Tongue (tissue), 2 donors: Measurements from ENCODE around the gene SDK2. TPM values are rescaled to one million over a fixed set of nuclear protein-coding genes. Genes with fewer than 3 reads are reported as not detected.

Experiments used
- DNase-seq: peaks from one replicate; pipeline ENCODE4 v3.0.0-alpha.2; 2015
- total RNA-seq: library from RNA; depleted of rRNA; stranded (reverse); fragments of >200 nt; gene quantifications from one replicate; pipeline ENCODE4 v1.2.3, GENCODE V29; 2014

The SDK2 gene
- total RNA-seq, 1 donor from 2014 or later = 12.7 TPM

DNA sequence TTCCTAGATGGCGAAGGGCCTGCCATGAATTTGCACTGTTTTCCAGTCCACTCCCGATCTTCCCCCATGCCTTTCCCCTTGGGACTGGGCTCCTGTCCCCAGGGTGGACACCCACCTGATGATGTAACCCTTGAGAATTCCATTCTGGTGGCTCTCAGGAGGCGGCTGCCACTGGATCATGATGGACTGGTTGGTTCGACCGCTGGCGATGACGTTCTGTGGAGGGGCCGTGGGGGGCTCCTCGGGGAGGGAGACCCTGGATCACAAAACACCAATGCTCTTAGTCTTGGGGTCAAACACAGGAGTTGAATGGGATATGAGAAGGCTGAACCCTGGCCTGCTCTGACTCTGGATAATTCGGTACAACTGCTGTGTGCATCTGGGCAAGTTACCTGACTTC is 225.2 kb downstream of the SDK2 start:
- DNase-seq = no peak

- DNase-seq = no peak
Measured at GRCh38 chr17:73415782-73416181, 228.5 kb downstream of the SDK2 start.

- no peak for DNase-seq
Measured at GRCh38 chr17:73414171-73414955, 229.9 kb downstream of the SDK2 start.

GRCh38 chr17:73412914-73413313 is 231.3 kb downstream of the SDK2 start:
- DNase-seq = no peak

DNA sequence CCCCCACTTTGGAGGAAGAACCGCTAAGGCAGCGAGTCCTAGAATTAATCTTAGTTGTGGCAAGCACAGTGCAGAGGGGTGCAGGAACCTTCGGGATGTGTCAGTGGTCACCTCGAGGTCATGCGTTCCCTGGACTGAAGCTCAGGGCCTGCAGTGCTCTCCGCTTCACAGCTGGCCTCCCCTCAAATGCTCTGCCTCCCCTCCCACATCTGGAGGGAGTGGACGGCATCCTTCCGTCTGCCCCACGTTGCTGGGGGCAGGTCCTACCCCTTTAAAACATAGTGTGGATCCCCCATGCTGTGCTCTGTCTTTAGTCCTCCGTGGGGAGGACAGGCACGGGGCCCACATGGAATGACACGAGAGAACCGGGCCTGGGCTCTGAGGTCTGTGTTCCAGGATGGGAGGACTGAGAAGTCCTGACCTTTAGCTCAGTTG is 232.9 kb downstream of the SDK2 start:
- DNase-seq = no peak

- DNase-seq = peak; percentile 11
Measured at GRCh38 chr17:73410586-73411312, 233.5 kb downstream of the SDK2 start.

GRCh38 chr17:73404246-73404645 is 240.0 kb downstream of the SDK2 start:
- DNase-seq = no peak

DNA sequence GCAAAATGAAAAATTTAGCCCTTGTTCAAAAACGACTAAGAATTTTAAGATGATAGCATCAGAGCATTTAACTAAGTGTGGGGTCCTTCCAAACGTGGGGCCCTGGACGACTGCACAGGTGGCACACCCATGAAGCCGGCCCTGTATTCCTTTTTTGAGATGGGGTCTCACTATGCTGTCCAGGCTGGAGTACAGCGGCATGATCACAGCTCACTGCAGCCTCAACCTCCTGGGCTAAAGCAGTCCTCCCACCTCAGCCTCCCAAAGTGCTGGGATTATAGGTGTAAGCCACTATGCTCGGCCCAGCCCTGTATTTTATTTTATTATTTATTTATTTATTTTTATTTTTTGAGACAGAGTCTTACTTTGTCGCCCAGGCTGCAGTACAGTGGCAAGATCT is 241.8 kb downstream of the SDK2 start:
- no peak for DNase-seq

DNA sequence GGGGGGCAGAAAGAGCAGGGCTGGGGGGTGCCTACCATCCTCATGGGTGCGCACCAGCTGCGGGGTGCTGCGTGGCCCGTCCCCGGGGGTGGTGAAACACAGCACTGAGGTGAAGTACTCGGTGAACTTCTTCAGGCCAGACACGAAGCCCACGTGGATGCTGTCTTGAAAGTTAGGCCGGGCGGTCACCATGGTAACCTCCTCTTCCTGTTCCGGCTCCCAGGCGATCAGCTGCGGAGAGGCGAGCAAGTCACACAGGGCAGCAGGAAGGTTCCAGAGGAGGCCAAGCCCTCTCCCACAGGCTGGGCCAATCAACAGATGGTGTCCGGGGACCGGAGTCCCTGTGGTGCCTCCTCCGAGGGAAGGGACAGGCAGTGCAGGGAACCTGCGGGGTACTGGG is 242.3 kb downstream of the SDK2 start:
- peak; percentile 53 for DNase-seq

DNA sequence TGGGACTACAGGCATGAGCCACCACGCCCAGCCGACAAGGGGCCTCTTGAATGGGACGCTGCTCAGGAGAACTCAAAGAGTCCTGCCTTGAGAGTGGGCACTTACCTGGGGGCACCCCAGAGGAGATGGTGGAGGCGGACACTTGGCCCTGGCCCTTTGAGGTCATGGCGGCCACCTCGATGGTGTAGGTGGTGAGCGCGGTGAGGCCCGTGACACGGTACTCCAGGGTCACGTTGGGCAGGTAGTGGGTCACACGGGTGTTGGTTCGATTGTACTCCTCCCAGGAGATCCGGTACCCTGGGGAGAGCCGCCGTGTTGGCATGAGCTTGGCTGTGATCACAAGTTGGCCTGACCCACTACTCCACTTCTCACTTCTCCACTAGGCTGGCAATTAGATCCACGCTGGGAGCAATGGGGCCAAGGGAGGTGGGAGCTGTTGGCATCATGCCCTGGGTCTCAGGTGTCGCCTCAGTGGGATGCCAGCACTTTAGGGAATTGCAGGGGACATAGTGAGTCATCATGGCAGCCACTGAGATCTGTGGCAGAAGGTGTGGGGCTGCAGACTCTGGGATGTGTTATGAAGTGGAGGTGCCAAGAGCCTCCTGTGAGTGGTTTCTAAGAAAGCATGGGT is 243.2 kb downstream of the SDK2 start:
- no peak for DNase-seq

- no peak for DNase-seq
Measured at GRCh38 chr17:73399056-73399455, 245.2 kb downstream of the SDK2 start.

GRCh38 chr17:73397856-73398540 is 246.2 kb downstream of the SDK2 start:
- no peak for DNase-seq

DNA sequence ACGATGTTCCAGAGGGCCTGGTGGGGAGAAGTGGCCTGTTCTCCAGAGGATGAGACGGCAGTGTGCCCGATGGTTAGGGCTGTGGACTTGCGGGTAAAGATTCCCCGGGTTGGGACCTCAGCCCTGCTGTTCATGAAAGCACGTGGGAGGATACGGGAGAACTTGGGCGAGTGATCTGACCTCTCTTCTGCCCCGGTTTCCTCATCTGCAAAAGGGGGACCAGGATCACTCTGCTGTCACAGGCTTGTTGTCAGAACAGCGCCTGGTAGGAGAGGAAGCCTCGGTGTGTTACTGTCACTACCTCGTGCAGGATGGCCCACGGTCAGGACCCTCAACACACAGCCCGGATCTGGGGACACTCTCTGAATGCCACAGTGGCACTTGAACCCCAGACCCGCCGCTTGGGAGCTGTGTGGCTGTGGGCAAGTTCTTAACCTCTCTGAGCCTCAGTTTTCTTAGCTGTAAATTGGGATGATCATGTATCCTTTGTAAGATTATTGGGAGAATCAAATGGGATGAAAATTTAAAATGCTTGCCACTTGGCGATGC is 246.9 kb downstream of the SDK2 start:
- no peak for DNase-seq

- DNase-seq = no peak
Measured at GRCh38 chr17:73396431-73397277, 247.6 kb downstream of the SDK2 start.

GRCh38 chr17:73394512-73395450 is 249.5 kb downstream of the SDK2 start:
- DNase-seq = peak; percentile 24

DNA sequence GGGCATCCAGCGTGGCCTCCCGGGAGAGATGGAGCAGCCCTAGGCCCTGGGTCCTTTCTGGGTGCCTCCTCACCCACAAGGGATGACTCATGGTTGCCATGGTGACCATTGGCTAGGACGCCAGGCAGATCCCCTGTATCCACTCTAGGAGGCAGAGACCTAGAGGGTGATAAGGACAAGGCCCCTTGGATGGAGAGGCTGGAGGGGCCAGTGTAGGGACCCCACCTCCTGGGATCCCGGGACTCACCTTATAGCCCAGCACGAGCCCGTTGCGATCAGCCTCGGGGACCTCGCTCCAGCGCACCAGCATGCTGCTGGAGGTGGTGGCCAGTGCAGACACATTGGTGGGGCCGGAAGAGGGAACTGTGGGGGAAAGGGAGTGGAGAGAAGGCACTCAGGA is 250.3 kb downstream of the SDK2 start:
- no peak for DNase-seq

GRCh38 chr17:73393381-73393780 is 250.9 kb downstream of the SDK2 start:
- no peak for DNase-seq

DNA sequence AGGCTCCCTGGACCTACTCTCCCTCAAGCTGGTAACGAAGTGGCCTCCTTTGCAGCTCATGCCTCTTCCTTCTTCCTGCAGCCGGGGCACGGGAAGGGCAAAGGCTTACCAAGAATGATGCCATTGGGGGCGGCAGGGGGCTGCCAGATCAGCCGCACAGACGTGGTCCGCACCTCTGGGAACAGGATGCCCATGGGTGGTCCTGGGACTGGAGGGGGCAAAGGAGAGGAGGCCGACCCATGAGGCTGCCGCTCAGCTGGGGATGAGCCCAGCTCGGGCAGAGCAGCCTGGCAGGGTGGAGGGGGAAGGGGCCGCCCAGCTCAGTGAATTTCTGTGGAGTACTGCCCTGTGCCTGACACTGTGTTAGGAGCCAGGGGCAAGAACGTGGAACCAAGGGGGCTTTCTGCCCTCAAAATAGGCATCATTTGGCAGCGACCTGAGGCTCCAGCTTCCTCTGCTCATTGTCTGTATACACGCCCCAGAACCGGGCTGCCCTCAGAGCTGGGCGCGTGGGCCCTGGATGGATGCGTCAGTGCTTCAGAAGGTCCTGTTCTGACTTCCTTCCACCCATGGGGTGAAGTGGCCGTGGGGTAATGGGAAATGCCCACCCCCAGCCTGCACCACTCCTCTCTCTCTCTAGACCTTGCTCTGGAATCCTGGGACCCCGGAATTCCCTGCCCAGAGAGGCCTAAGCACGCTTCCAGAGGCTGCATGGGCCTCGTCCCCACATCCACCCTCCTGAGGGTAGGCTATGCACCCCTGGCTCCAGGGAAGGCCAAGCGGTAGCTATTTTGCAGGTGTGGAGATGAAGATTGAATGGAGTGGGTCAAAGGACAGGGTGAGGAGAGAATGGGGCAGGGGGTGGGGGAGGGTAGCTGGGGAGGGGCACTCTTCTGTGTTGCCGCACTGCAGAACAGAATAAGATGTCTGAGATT is 252.6 kb downstream of the SDK2 start:
- DNase-seq = no peak

DNA sequence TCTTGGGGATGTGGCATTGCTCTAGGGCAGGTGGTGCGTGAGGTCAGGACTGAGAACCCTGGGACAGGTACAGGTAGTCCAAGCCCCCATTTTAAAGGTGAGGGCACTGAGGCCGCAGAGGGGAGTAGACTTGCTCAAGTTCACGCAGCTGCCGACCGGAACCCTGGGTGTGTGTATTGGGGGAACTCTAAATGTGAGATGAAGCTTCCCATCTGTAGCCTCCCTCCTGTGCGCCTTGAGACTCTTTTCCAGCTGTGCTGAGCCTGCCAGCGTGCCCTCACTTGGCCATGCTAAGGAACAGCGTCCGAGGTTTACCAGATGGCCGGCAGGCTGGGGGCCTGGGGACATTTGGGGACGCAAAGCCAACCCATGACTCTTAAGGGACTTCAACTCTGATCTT is 253.4 kb downstream of the SDK2 start:
- no peak for DNase-seq
